ENCODE data around the gene FXYD2. TPM values are rescaled to one million over a fixed set of nuclear protein-coding genes. Genes with fewer than 3 reads are reported as not detected.

Gene FXYD2
- total RNA-seq, 2 experiments from 2014 or later, result 1.7 to 2.1 TPM

GRCh38 chr11:117825538-117826189 is 1.1 kb upstream of the FXYD2 start:
- DNase-seq (peak in 2 of 14 experiments; percentile 8 to 24), ATAC-seq (ENCODE audit: poor library complexity) (no peak)
- Histone ChIP-seq H3K36me3 (ENCODE audit: insufficient read depth, low read length) (no peaks in the 10 kb centered on the region), H3K27me3 (ENCODE audit: control insufficient read depth in 1 of 2, insufficient read depth in 2 of 2, low read length in 2 of 2) (no peaks in the 10 kb centered on the region), H3K4me1 (ENCODE audit: insufficient read depth, low read length) (peaks cover 69% of the 10 kb centered on the region), H3K4me3 (ENCODE audit: low read length) (no peak overlapping the region), H3K27ac (ENCODE audit: low read depth in 1 of 2, low read length in 2 of 2) (no peak overlapping the region), H3K9me3 (ENCODE audit: control insufficient read depth in 1 of 2, insufficient read depth in 1 of 2, low read length in 2 of 2) (no peaks in the 10 kb centered on the region)
- Mint-ChIP-seq H3K4me1 (ENCODE audit: low read depth) (peaks cover 64% of the 10 kb centered on the region), H3K9me3 (no peaks in the 10 kb centered on the region), H3K36me3 (ENCODE audit: low read depth) (no peaks in the 10 kb centered on the region), H3K27ac (peak overlapping the region; percentile 40), H3K4me3 (no peak overlapping the region), H3K27me3 (no peaks in the 10 kb centered on the region)
- ChIA-PET POLR2A (no interaction called here), CTCF (no interaction called here)
- intact Hi-C loops (cut with DNase I, micrococcal nuclease), result no loop called here
- TF ChIP-seq, protein P1, sequence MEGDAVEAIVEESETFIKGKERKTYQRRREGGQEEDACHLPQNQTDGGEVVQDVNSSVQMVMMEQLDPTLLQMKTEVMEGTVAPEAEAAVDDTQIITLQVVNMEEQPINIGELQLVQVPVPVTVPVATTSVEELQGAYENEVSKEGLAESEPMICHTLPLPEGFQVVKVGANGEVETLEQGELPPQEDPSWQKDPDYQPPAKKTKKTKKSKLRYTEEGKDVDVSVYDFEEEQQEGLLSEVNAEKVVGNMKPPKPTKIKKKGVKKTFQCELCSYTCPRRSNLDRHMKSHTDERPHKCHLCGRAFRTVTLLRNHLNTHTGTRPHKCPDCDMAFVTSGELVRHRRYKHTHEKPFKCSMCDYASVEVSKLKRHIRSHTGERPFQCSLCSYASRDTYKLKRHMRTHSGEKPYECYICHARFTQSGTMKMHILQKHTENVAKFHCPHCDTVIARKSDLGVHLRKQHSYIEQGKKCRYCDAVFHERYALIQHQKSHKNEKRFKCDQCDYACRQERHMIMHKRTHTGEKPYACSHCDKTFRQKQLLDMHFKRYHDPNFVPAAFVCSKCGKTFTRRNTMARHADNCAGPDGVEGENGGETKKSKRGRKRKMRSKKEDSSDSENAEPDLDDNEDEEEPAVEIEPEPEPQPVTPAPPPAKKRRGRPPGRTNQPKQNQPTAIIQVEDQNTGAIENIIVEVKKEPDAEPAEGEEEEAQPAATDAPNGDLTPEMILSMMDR (IDR thresholded peaks at IDR 0.05), result no peak

- ATAC-seq (ENCODE audit: poor library complexity), result no peak
- peak in 4 of 14 experiments; percentile 25 to 40 (median 33) for DNase-seq
- POLR2A ChIA-PET, result interaction anchor here (0.8 to 1.9 kb wide), 8 partner anchors 9 to 398 kb away, joined by 3 to 8 read pairs (median 4); no protein-coding TSS in a partner anchor
Observed at GRCh38 chr11:117823946-117824420, 561 bp downstream of the FXYD2 start.

GRCh38 chr11:117823294-117823945 is 1.1 kb downstream of the FXYD2 start:
- intact Hi-C loops (cut with DNase I, micrococcal nuclease), result loop anchor here (1.0 to 5.0 kb wide), 3 partner anchors 124 to 230 kb away; no protein-coding TSS in a partner anchor
- Mint-ChIP-seq H3K4me3 (no peak overlapping the region), H3K27me3 (no peaks in the 10 kb centered on the region), H3K27ac (peak overlapping the region; percentile 50), H3K9me3 (no peaks in the 10 kb centered on the region), H3K36me3 (ENCODE audit: low read depth) (no peaks in the 10 kb centered on the region), H3K4me1 (ENCODE audit: low read depth) (peaks cover 51% of the 10 kb centered on the region)
- no peak overlapping the region for H3K27ac ChIP-seq (ENCODE audit: low read depth in 1 of 2, low read length in 2 of 2)
- no peaks in the 10 kb centered on the region for H3K27me3 ChIP-seq (ENCODE audit: control insufficient read depth in 1 of 2, insufficient read depth in 2 of 2, low read length in 2 of 2)
- TF ChIP-seq, protein P1 (IDR thresholded peaks at IDR 0.05), result peak; percentile 38
- H3K4me1 ChIP-seq (ENCODE audit: insufficient read depth, low read length), result peaks cover 57% of the 10 kb centered on the region
- DNase-seq (peak in 7 of 14 experiments; percentile 29 to 77 (median 59)), ATAC-seq (ENCODE audit: poor library complexity) (peak; percentile 74)
- H3K36me3 ChIP-seq (ENCODE audit: insufficient read depth, low read length), result no peaks in the 10 kb centered on the region
- H3K4me3 ChIP-seq (ENCODE audit: low read length), result no peak overlapping the region
- no peaks in the 10 kb centered on the region for H3K9me3 ChIP-seq (ENCODE audit: control insufficient read depth in 1 of 2, insufficient read depth in 1 of 2, low read length in 2 of 2)
- POLR2A ChIA-PET, result interaction anchor here (0.8 to 1.9 kb wide), 10 partner anchors 8 to 397 kb away, joined by 3 to 8 read pairs (median 4); partner anchors contain the start of gene IL10RA
- CTCF ChIA-PET, result interaction anchor here (0.6 to 3.5 kb wide), 11 partner anchors 12 to 349 kb away, joined by 3 to 21 read pairs (median 5); no protein-coding TSS in a partner anchor

More at GRCh38 chr11:117823946-117824420, 561 bp downstream of the FXYD2 start:
- Mint-ChIP-seq H3K4me1 (ENCODE audit: low read depth) (peaks cover 56% of the 10 kb centered on the region), H3K36me3 (ENCODE audit: low read depth) (no peaks in the 10 kb centered on the region), H3K27ac (peak overlapping the region; percentile 50), H3K4me3 (no peak overlapping the region), H3K9me3 (no peaks in the 10 kb centered on the region), H3K27me3 (no peaks in the 10 kb centered on the region)
- no peaks in the 10 kb centered on the region for H3K36me3 ChIP-seq (ENCODE audit: insufficient read depth, low read length)
- no peaks in the 10 kb centered on the region for H3K9me3 ChIP-seq (ENCODE audit: control insufficient read depth in 1 of 2, insufficient read depth in 1 of 2, low read length in 2 of 2)
- H3K4me3 ChIP-seq (ENCODE audit: low read length), result no peak overlapping the region
- intact Hi-C loops (cut with DNase I, micrococcal nuclease), result loop anchor here (1.0 to 5.0 kb wide), 3 partner anchors 123 to 229 kb away; no protein-coding TSS in a partner anchor
- CTCF ChIA-PET, result interaction anchor here (1.1 to 3.5 kb wide), 6 partner anchors 12 to 348 kb away, joined by 3 to 21 read pairs (median 6); no protein-coding TSS in a partner anchor
- peaks cover 57% of the 10 kb centered on the region for H3K4me1 ChIP-seq (ENCODE audit: insufficient read depth, low read length)
- H3K27me3 ChIP-seq (ENCODE audit: control insufficient read depth in 1 of 2, insufficient read depth in 2 of 2, low read length in 2 of 2), result no peaks in the 10 kb centered on the region
- TF ChIP-seq, protein P1 (IDR thresholded peaks at IDR 0.05), result no peak
- no peak overlapping the region for H3K27ac ChIP-seq (ENCODE audit: low read depth in 1 of 2, low read length in 2 of 2)
